GM23248 (cell line): ENCODE results near the gene TOR2A.

Experiments used
- EZH2 ChIP-seq: fragments of 200-600 bp; sonication (generic); IDR thresholded peaks from 2 replicates; pipeline ENCODE4 v1.6.1; 2018; ENCODE audit warnings: antibody characterized with exemption, mild to moderate bottlenecking; ENCODE audit not compliant: insufficient read depth, poor library complexity, severe bottlenecking
- EZH2phosphoT487 ChIP-seq: fragments of 200-600 bp; sonication (generic); IDR thresholded peaks from 2 replicates; pipeline ENCODE4 v1.6.1; 2018; ENCODE audit warnings: antibody characterized with exemption, moderate library complexity, mild to moderate bottlenecking, low read depth; ENCODE audit not compliant: insufficient read depth

DNA sequence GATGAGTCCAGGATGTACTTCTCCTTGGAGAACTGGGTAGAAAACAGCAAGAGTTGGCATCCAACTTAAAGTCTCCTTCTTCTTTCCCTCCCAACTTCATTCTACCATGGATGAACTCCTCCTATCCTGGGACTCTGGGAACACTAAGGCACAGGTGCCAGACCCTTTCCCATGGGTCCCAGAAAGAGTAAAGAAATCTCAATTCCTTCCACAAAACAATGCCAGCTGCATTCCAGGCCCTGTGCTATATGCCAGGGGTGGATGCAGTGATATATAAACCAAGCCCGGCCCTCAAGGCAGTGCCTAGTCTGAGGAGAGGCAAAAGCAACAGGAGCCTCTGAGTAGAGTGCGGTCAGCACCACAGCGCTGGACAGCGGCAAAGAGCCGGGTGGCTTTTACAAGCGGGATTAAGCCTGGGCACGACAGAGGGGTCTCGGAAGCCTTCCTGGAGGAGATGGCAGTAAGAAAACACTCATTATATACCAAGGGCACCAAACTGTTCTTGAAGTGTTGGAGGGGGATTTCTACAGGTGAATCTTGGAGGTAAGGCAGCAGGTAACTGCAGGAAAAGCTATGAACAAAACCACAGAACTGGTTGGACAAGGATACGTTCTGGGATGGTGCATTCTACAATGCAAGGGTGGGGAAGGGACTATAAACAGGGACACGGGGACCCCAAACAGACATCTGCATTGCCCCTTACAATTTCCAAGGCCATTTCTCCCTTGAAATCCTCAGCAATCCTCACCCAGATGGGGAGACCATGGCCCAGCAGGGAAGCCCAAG is 16.4 kb upstream of the TOR2A start:
- TF ChIP-seq EZH2phosphoT487 (no peak), EZH2 (no peak)
